A549 (cell line): ENCODE measurements around the gene TEAD3. TPM values are rescaled to one million over a fixed set of nuclear protein-coding genes. Genes with fewer than 3 reads are reported as not detected.

ENCODE experiments used
- ATAC-seq, 2 experiments: fragments of 200-7000 bp in 1 of 2; fragments of >200 bp in 1 of 2; cut with Nextera tagmentation in 1 of 2; cut with Tn5 transposase in 1 of 2; 3 replicates each; pipeline versions ENCODE4 v1.8.0 to v1.9.1; 2018 to 2020; ENCODE audit warnings: mild to moderate bottlenecking in 1 of 2, moderate library complexity in 1 of 2
- CTCF ChIA-PET: fragments of 300-600 bp; sonication (Branson Sonifier 250); formaldehyde crosslinking; extraction: SDS; loops from one replicate; lab custom pipeline; 2021; ENCODE audit warnings: antibody characterized with exemption, inconsistent platforms; lab: Yijun Ruan, JAX
- POLR2A ChIA-PET: fragments of 350-600 bp; formaldehyde crosslinking; extraction: SDS; loops from one replicate; lab custom pipeline; 2021; ENCODE audit warnings: antibody characterized with exemption, inconsistent platforms; lab: Yijun Ruan, JAX
- DNase-seq, 2 experiments: peaks; one replicate each; pipeline versions ENCODE4 v3.0.0 to v3.0.0-alpha.2; 2011 to 2016; ENCODE audit warnings: low read depth in 1 of 2, low spot score in 1 of 2
- FAIRE-seq: peaks from 2 replicates; lab custom pipeline; 2011; peaks lifted over from hg19 to GRCh38; lab: Jason Lieb, UNC
- H3K27ac ChIP-seq, 2 experiments: fragments of >200 bp; sonication (Bioruptor Twin); formaldehyde crosslinking; 3 replicates each; pipeline ENCODE4 v1.5.1; 2016 to 2017
- H3K4me1 ChIP-seq: fragments of >200 bp; sonication (Bioruptor Twin); formaldehyde crosslinking; 3 replicates; pipeline ENCODE4 v1.6.1; 2016
- H3K4me2 ChIP-seq: fragments of >200 bp; sonication (Bioruptor Twin); formaldehyde crosslinking; 3 replicates; pipeline ENCODE4 v1.6.1; 2016
- H3K4me3 ChIP-seq: fragments of >200 bp; sonication (Bioruptor Twin); formaldehyde crosslinking; 3 replicates; pipeline ENCODE4 v1.5.1; 2016
- H3K9me3 ChIP-seq: fragments of >200 bp; sonication (Bioruptor Twin); formaldehyde crosslinking; 3 replicates; pipeline ENCODE4 v1.6.1; 2016
- BCL3 ChIP-seq: fragments of >200 bp; sonication (Bioruptor Twin); formaldehyde crosslinking; IDR thresholded peaks from 3 replicates; pipeline ENCODE4 v1.6.1; 2016
- CTCF ChIP-seq: fragments of >200 bp; sonication (Bioruptor Twin); formaldehyde crosslinking; IDR thresholded peaks from 3 replicates; pipeline ENCODE4 v1.5.1; 2016
- FOSB ChIP-seq: fragments of 250-450 bp; sonication (Bioruptor Pico); IDR thresholded peaks from 2 replicates; pipeline ENCODE4 v1.5.0; 2020; ENCODE audit warnings: mild to moderate bottlenecking, moderate library complexity
- FOSL2 ChIP-seq, 2 experiments: fragments of 450-650 bp in 1 of 2; fragments of >200 bp in 1 of 2; sonication (Bioruptor Twin) in 1 of 2; formaldehyde crosslinking; IDR thresholded peaks; 2 replicates each; pipeline versions ENCODE4 v1.5.0 to v1.6.1; 2016 to 2020; ENCODE audit warnings: mild to moderate bottlenecking in 1 of 2, moderate library complexity in 1 of 2
- JUN ChIP-seq, 2 experiments: fragments of >200 bp; sonication (Bioruptor Twin); formaldehyde crosslinking; IDR thresholded peaks; 2 replicates in 1 of 2; 3 replicates in 1 of 2; pipeline ENCODE4 v1.6.1; 2016 to 2017
- JUNB ChIP-seq: fragments of >200 bp; sonication (Bioruptor Twin); formaldehyde crosslinking; IDR thresholded peaks from 2 replicates; pipeline ENCODE4 v1.6.1; 2016
- KDM1A ChIP-seq: fragments of 200-600 bp; sonication (generic); IDR thresholded peaks from 2 replicates; pipeline ENCODE4 v1.6.1; 2016; ENCODE audit warnings: low read depth, mild to moderate bottlenecking
- NFE2L2 ChIP-seq: fragments of 150-350 bp; conservative IDR thresholded peaks from 2 replicates; pipeline ENCODE4 v1.6.1; 2014; ENCODE audit warnings: low read length
- POLR2A ChIP-seq: IDR thresholded peaks from 2 replicates; pipeline ENCODE4 v1.6.1; 2012; ENCODE audit warnings: mild to moderate bottlenecking, low read length
- RARB ChIP-seq: fragments of 250-450 bp; sonication (Bioruptor Pico); IDR thresholded peaks from 2 replicates; pipeline ENCODE4 v1.8.0; 2021; ENCODE audit warnings: mild to moderate bottlenecking, moderate library complexity
- RCOR1 ChIP-seq: fragments of 150-350 bp; IDR thresholded peaks from 2 replicates; pipeline ENCODE4 v1.6.1; 2014; ENCODE audit warnings: antibody characterized with exemption, low read length, low read depth
- RFX5 ChIP-seq: fragments of 450-650 bp; IDR thresholded peaks from 2 replicates; pipeline ENCODE4 v1.7.1; 2014; ENCODE audit warnings: antibody characterized with exemption, mild to moderate bottlenecking, moderate library complexity
- ZC3H11A ChIP-seq: fragments of 450-650 bp; IDR thresholded peaks from 2 replicates; pipeline ENCODE4 v1.6.1; 2014; ENCODE audit warnings: antibody characterized with exemption, mild to moderate bottlenecking
- ZFP36 ChIP-seq: fragments of 450-650 bp; IDR thresholded peaks from 2 replicates; pipeline ENCODE4 v1.6.1; 2014; ENCODE audit warnings: borderline replicate concordance; ENCODE audit not compliant: partially characterized antibody
- ZNF302 ChIP-seq: fragments of 250-450 bp; sonication (Bioruptor Pico); IDR thresholded peaks from 2 replicates; pipeline ENCODE4 v1.9.0; 2021; ENCODE audit warnings: inconsistent platforms, mild to moderate bottlenecking, moderate library complexity
- WGBS: methylation state at CpG from one replicate; pipeline ENCODE4 v1.1.6; 2017; ENCODE audit errors: missing lambda C conversion rate; 5-methylcytosine and 5-hydroxymethylcytosine counted together
- polyA minus RNA-seq: library from RNA; depleted of rRNA, polyadenylated mRNA; stranded (reverse); fragments of >200 nt; gene quantifications from 2 replicates; pipeline ENCODE4 v1.2.3, GENCODE V29; 2011; rRNA and poly(A)+ RNA removed
- polyA plus RNA-seq, 4 experiments: library from polyadenylated mRNA; depleted of rRNA in 3 of 4; stranded (reverse); fragments of >200 nt; fragmentation: RNase III in 1 of 4; extraction: RNeasy Plus Mini Kit Qiagen cat#74134 plus additional on column Dnase treatment in 1 of 4; gene quantifications; 2 replicates in 3 of 4; 3 replicates in 1 of 4; pipeline ENCODE4 v1.2.3, GENCODE V29; 2011 to 2017
- TF ChIP-seq, protein P1 (sequence below): IDR thresholded peaks from 2 replicates; pipeline ENCODE4 v1.6.1; 2012
- TF ChIP-seq, protein P2 (sequence below): IDR thresholded peaks from 2 replicates; pipeline ENCODE4 v1.6.1; 2012; ENCODE audit warnings: low read depth, borderline replicate concordance

Gene TEAD3
- polyA plus RNA-seq (2011; rRNA removed) (2.1 and 2.6 TPM in 2 replicates), polyA plus RNA-seq (2017; fragmentation: RNase III; extraction: RNeasy Plus Mini Kit Qiagen cat#74134 plus additional on column Dnase treatment) (3.0 to 4.5 TPM (median 4.2 TPM) in 3 replicates), polyA minus RNA-seq (1.7 TPM in 2 replicates)
- polyA plus RNA-seq (2012; cell fraction: cytosol; rRNA removed) = 2.6 and 3.8 TPM in 2 replicates
- 7.3 and 7.6 TPM in 2 replicates for polyA plus RNA-seq (2012; cell fraction: nucleus; rRNA removed)

- H3K4me3 ChIP-seq = peak within 1 kb of the TSS; percentile 91
- H3K4me2 ChIP-seq = peak within 1 kb of the TSS; percentile 86
- DNase-seq = peak in 1 of 2 experiments; percentile 63
- peak within 1 kb of the TSS; percentile 78 to 95 for H3K27ac ChIP-seq
- no peaks in the 10 kb centered on the region for H3K9me3 ChIP-seq
- WGBS = no CpG with 5 or more reads among the region's 98 CpGs
- peaks cover 11% of the 10 kb centered on the region; the same call in 1 of the 3 replicates for H3K4me1 ChIP-seq
- TF ChIP-seq ZFP36 (no peak), RFX5 (no peak), CTCF (peak; percentile 18; the same call in 1 of the 3 replicates), RARB (CRISPR knock-in tag) (no peak), NFE2L2 (no peak), JUN (IDR thresholded peaks at IDR 0.05) (peak in 1 of 2 experiments; percentile 29; a peak in 2 of 5 replicates), JUNB (no peak), FOSB (CRISPR knock-in tag) (no peak), KDM1A (no peak), POLR2A (peak; percentile 20; the same call in 1 of the 2 replicates)
- TF ChIP-seq, protein P1, sequence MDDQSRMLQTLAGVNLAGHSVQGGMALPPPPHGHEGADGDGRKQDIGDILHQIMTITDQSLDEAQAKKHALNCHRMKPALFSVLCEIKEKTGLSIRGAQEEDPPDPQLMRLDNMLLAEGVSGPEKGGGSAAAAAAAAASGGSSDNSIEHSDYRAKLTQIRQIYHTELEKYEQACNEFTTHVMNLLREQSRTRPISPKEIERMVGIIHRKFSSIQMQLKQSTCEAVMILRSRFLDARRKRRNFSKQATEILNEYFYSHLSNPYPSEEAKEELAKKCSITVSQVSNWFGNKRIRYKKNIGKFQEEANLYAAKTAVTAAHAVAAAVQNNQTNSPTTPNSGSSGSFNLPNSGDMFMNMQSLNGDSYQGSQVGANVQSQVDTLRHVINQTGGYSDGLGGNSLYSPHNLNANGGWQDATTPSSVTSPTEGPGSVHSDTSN = no peak
- TF ChIP-seq, protein P2, sequence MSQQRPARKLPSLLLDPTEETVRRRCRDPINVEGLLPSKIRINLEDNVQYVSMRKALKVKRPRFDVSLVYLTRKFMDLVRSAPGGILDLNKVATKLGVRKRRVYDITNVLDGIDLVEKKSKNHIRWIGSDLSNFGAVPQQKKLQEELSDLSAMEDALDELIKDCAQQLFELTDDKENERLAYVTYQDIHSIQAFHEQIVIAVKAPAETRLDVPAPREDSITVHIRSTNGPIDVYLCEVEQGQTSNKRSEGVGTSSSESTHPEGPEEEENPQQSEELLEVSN = no peak
- FAIRE-seq = no peak
- ChIA-PET CTCF (interaction anchor here (0.6 to 1.5 kb wide), 3 partner anchors 16 to 357 kb away, joined by 4 to 5 read pairs (median 4); no protein-coding TSS in a partner anchor), POLR2A (interaction anchor here (0.6 kb wide), 2 partner anchors 196 to 250 kb away, joined by 5 read pairs; no protein-coding TSS in a partner anchor)
- peak; percentile 49 to 60 for ATAC-seq
Observed at GRCh38 chr6:35496841-35497570, at the start of gene TEAD3. Gene TEAD3 (minus strand): TSS chr6:35497079.

DNA sequence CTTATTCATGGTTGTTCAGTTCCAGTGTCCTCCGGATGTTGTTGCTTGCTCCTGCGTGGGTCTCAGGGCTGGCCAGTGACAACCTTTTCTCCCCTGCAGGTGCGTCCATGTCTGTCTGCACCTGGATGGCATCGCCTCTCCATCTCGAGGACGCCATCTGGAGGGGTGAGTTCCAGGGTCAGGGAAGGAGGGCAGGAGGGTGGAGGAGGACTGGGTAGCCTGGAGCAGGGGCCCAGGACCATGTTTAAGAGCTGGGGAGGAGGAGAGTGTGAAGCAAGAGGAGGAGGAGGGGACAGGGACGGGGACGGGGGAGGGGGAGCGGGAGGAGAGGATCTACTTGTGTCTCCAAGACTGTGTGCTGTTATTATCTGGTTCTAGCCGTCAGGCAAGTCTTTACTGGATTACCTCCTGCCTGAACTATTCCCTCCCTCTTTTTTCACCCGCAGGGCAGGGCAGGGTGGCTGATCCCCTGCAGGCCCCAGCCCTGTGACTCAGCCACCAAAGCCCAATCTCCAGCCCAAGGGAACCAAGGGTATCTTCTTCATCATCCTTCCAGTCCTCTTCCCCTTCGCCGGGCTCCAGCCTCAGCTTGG lies 48.0 kb upstream of the TEAD3 start:
- Histone ChIP-seq H3K4me1 (no peaks in the 10 kb centered on the region), H3K4me3 (no peak overlapping the region), H3K27ac (no peak overlapping the region), H3K9me3 (no peaks in the 10 kb centered on the region), H3K4me2 (no peak overlapping the region)
- DNase-seq (no peak), ATAC-seq (no peak), FAIRE-seq (no peak)
- CTCF ChIA-PET = interaction anchor here (0.7 kb wide), 1 partner anchor 9 kb away, joined by 3 read pairs; no protein-coding TSS in a partner anchor
- 59% methylated on average over 7 of the region's 13 CpGs for WGBS
- POLR2A ChIA-PET = no interaction called here
- TF ChIP-seq FOSL2 (IDR thresholded peaks at IDR 0.05) = no peak
- TF ChIP-seq FOSL2 (CRISPR knock-in tag; IDR thresholded peaks at IDR 0.05) = no peak
- TF ChIP-seq RCOR1 = no peak
- TF ChIP-seq ZC3H11A = no peak
- no peak for TF ChIP-seq ZNF302
- no peak for TF ChIP-seq BCL3
